HG02678 (cell line): ENCODE data around the gene TMEM232.
"Not testable (repeated sequence)": the region's sequence is repeated elsewhere in the genome, so short reads cannot be mapped to it uniquely, and the experiment has no call there.

Experiments used
- ATAC-seq: cut with Tn5 transposase; IDR thresholded peaks from one replicate; pipeline ENCODE4 v1.9.1; 2021; ENCODE audit warnings: mild to moderate bottlenecking, moderate library complexity; ENCODE audit not compliant: unreplicated experiment

The TMEM232 gene

GRCh38 chr5:110726249-110727024 lies at the start of gene TMEM232:
Gene TMEM232, minus strand, starts transcription at chr5:110726671. Its CDS starts 59,319 bp downstream, at chr5:110667352.
- peak; percentile 100 for ATAC-seq

DNA sequence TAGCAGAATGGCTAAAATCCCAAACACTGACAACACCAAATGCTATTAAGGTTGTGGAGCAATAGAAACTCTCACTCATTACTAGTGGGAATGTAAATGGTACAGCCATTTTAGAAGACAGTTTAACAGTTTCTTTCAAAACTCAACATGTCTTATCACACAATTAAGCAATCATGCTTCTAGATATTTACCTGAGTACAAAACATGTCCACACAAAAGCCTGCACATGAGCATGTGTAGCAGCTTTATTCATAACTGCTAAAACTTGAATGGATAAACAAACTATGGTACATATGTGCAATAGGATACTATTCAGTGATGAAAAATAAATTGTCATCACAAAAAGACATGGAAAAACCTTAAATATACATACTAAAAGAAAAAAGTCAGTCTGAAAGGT lies 43.8 kb upstream of the TMEM232 start:
- ATAC-seq = no peak

GRCh38 chr5:110769000-110769681 lies 42.7 kb upstream of the TMEM232 start:
- ATAC-seq = no peak

GRCh38 chr5:110768138-110768860 lies 41.8 kb upstream of the TMEM232 start:
- ATAC-seq = no peak

- ATAC-seq = no peak
Measured at GRCh38 chr5:110760158-110760557, 33.7 kb upstream of the TMEM232 start.

- ATAC-seq = no peak
Measured at GRCh38 chr5:110757118-110757729, 30.8 kb upstream of the TMEM232 start.

- ATAC-seq = no peak
Measured at GRCh38 chr5:110754181-110754580, 27.7 kb upstream of the TMEM232 start.

DNA sequence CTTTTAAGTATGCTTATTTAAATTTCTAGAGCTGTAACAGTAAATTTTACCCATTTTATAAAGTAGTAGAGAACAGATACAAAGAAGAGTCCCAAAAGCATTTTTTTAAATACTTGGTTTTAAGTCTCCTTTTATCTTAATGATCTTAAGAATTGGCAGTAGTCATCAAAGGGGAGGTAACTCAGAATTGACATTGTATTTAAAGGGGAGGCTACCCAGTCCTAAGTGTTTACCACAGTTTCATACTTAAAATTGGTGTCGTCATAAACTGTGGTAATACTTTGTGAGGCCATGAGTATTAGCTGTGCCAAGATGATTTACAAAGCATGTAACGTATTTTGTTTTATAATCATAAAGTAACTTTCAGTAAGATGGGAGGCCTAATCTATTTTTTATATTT lies 27.1 kb upstream of the TMEM232 start:
- no peak for ATAC-seq

- peak; percentile 19 for ATAC-seq
Measured at GRCh38 chr5:110752953-110753352, 26.5 kb upstream of the TMEM232 start.

- peak; percentile 99 for ATAC-seq
Measured at GRCh38 chr5:110751902-110752762, 25.7 kb upstream of the TMEM232 start.

- ATAC-seq = peak; percentile 97
Measured at GRCh38 chr5:110738812-110739651, 12.6 kb upstream of the TMEM232 start, which contains the start of gene SLC25A46. Gene SLC25A46, plus strand, starts transcription at chr5:110739007. Its CDS starts 113 bp downstream, at chr5:110739120.

DNA sequence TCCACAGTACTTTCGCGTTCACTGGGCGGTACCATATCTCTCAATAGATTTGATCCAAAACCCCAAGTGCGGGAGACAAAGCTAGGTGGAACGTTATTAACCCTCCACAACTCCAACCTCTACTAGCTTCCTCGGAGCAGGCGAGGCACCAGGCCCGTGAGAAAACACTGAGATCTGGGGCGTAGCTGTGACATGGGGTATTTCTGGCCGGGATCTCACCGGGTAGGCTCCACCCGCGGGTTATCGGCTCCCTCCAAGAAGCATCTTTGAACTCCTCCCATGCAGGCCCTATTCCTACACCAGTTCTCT lies 12.0 kb upstream of the TMEM232 start:
- peak; percentile 55 for ATAC-seq

- ATAC-seq = no peak
Measured at GRCh38 chr5:110736753-110737152, 10.3 kb upstream of the TMEM232 start.

DNA sequence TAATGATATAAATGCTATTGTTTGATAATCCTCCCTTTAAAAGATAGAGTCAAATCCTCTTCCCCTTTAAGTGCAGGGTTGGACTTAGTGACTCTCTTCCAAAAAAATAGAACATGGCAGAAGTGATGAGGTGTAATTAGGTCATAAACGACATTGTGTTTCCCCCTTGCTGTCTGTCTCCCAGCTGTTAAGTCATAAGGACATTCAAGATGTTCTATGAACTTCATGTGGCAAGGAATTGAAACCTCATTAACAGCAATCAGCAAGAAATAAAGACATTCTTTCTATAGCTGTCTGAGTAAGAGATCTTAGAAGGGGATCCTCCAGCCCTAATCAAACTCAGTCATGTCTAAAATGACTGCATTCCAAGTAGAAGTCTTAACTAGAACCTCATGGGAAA lies 9.1 kb upstream of the TMEM232 start:
- no peak for ATAC-seq

- ATAC-seq = no peak
Measured at GRCh38 chr5:110734101-110734500, 7.6 kb upstream of the TMEM232 start.

DNA sequence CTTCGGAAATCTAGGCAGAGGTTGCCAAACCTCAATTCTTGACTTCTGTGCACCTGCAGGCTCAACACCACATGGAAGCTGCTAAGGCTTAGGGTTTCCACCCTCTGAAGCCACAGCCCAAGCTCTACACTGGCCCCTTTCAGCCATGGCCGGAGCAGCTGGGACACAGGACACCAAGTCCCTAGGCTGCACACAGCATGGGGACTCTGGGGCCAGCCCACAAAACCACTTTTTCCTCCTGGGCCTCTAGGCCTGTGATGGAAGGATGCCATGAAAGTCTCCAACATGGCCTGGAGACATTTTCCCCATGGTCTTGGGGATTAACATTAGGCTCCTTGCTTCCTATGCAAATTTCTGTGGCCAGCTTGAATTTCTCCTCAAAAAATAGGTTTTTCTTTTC lies 5.0 kb upstream of the TMEM232 start:
- not testable (repeated sequence) for ATAC-seq

GRCh38 chr5:110727025-110727314 lies 499 bp upstream of the TMEM232 start:
- peak; percentile 72 for ATAC-seq

DNA sequence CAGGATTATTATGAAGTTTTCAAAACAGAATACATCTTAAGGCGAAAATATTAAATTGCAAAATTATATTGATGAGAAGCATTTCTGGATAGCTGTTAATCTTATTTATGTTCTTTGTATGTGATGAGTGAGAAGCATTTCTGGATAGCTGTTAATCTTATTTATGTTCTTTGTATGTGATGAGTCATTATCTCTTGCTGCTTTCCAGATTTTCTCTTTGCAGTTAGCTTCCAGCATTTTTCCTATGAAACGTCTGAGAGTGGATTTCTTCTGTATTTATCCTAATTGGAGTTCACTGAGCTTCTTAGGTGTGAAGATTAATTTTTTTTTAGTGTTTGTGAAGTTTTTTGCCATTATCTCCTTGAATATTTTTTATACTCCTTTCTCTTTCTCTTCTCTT lies 8.2 kb downstream of the TMEM232 start:
- ATAC-seq = no peak
